Parathyroid adenoma (tissue), 2 donors: ENCODE data around the gene SBF2.

Source experiments
- H2AFZ ChIP-seq: fragments of 300-600 bp; sonication (generic); one replicate; pipeline ENCODE4 v1.7.0; 2017; ENCODE audit warnings: antibody characterized with exemption, mild to moderate bottlenecking
- H3K27ac ChIP-seq: fragments of 300-600 bp; sonication (generic); one replicate; pipeline ENCODE4 v1.7.0; 2017
- H3K27me3 ChIP-seq: fragments of 300-600 bp; sonication (generic); one replicate; pipeline ENCODE4 v1.7.0; 2017; ENCODE audit warnings: low read length; ENCODE audit not compliant: control insufficient read depth, insufficient read depth
- H3K36me3 ChIP-seq: fragments of 300-600 bp; sonication (generic); one replicate; pipeline ENCODE4 v1.7.0; 2017; ENCODE audit warnings: low read length; ENCODE audit not compliant: control insufficient read depth, insufficient read depth
- H3K4me1 ChIP-seq: fragments of 300-600 bp; sonication (generic); one replicate; pipeline ENCODE4 v1.7.0; 2017; ENCODE audit warnings: control low read depth
- H3K4me2 ChIP-seq: fragments of 300-600 bp; sonication (generic); one replicate; pipeline ENCODE4 v1.7.0; 2017; ENCODE audit warnings: low read length
- H3K4me3 ChIP-seq: fragments of 300-600 bp; sonication (generic); one replicate; pipeline ENCODE4 v1.7.0; 2017; ENCODE audit warnings: low read depth, low read length
- H3K79me2 ChIP-seq: fragments of 300-600 bp; sonication (generic); one replicate; pipeline ENCODE4 v1.7.0; 2017; ENCODE audit warnings: control low read depth
- H3K9ac ChIP-seq: fragments of 300-600 bp; sonication (generic); one replicate; pipeline ENCODE4 v1.7.0; 2017; ENCODE audit warnings: mild to moderate bottlenecking
- H3K9me3 ChIP-seq: fragments of 300-600 bp; sonication (generic); one replicate; pipeline ENCODE4 v1.7.0; 2017; ENCODE audit warnings: low read length; ENCODE audit not compliant: control insufficient read depth
- TF ChIP-seq, protein P1 (sequence below): fragments of 300-600 bp; sonication (generic); IDR thresholded peaks from one replicate; pipeline ENCODE4 v1.7.0; 2017; ENCODE audit warnings: antibody characterized with exemption, mild to moderate bottlenecking
- donor health status: primary hyperparathyroidism.

The SBF2 gene

DNA sequence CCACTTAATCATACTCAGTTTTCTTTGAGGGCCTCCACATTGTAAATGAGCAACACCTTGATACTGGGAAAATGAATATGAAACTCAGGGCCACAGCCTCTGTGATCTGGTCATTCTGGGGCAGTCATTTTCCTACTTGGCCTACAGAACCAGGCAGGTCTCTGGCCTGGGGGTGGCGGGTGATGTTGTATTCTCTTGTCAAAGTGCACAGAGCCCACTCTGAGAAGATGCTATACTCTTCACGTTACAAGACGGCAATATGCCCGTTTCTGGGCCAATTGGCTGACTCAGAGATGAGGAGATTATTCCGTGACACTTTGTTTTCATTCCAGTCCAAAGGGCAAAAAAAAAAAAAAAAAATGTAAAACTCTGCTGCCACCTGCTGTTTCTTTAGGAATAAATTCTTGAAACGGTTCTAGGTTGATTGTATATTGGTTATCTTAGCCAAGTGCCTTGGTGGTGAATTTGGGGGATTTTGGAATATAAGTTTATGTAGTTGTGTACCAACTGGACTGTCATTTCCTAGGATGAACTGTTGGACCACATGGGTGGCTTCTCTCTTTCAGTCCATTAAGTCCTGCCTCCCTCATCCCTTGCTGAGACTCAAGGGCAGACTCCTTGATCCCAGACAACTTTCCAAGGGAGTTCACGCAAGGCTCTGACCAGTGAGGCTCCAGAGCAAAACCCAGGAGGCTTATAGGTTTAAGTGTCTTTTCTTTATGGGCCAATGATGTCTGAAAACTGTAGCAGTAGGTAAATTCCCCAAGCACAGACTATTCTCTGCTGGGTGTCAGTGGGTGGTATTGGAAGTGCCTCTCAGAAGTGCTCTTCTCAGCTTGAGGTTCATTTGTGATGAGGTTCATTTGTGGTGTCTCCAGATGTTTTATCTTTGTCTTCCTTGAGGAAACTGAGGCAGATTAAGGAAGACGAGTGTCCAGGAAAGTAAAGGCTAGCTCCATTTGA lies 29.1 kb upstream of the SBF2 start:
- Histone ChIP-seq H3K36me3 (no peaks in the 10 kb centered on the region), H3K4me3 (no peak overlapping the region), H3K9me3 (no peaks in the 10 kb centered on the region), H3K79me2 (no peaks in the 10 kb centered on the region), H2AFZ (no peak overlapping the region), H3K27ac (no peak overlapping the region), H3K27me3 (no peaks in the 10 kb centered on the region), H3K4me1 (peaks cover 8% of the 10 kb centered on the region), H3K4me2 (peak overlapping the region; percentile 37), H3K9ac (no peak overlapping the region)
- TF ChIP-seq, protein P1, sequence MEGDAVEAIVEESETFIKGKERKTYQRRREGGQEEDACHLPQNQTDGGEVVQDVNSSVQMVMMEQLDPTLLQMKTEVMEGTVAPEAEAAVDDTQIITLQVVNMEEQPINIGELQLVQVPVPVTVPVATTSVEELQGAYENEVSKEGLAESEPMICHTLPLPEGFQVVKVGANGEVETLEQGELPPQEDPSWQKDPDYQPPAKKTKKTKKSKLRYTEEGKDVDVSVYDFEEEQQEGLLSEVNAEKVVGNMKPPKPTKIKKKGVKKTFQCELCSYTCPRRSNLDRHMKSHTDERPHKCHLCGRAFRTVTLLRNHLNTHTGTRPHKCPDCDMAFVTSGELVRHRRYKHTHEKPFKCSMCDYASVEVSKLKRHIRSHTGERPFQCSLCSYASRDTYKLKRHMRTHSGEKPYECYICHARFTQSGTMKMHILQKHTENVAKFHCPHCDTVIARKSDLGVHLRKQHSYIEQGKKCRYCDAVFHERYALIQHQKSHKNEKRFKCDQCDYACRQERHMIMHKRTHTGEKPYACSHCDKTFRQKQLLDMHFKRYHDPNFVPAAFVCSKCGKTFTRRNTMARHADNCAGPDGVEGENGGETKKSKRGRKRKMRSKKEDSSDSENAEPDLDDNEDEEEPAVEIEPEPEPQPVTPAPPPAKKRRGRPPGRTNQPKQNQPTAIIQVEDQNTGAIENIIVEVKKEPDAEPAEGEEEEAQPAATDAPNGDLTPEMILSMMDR = peak; percentile 49

DNA sequence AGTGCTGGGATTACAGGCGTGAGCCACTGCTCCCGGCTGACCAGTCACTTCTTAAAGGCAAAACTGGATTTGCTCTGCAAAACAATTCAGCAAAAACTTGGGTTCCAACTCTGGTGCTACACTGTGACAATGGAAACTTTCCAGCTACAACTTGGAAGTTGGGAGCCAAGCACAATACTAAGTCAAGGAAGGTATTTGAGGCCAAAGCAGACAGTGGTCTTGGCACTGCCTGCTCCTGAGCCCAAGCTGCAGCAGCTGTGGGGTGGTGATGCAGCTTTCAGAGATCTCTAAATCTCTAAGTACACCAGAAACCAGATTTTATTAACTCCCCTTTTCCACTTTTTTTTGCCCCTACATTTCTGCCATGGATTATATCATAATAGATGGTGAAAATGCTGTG lies 28.4 kb upstream of the SBF2 start:
- H3K79me2 ChIP-seq = no peaks in the 10 kb centered on the region
- no peak overlapping the region for H3K4me2 ChIP-seq
- peak overlapping the region; percentile 28 for H2AFZ ChIP-seq
- no peak overlapping the region for H3K9ac ChIP-seq
- TF ChIP-seq, protein P1 = no peak
- peaks cover 7% of the 10 kb centered on the region for H3K4me1 ChIP-seq
- H3K27ac ChIP-seq = no peak overlapping the region
- no peaks in the 10 kb centered on the region for H3K36me3 ChIP-seq
- no peaks in the 10 kb centered on the region for H3K27me3 ChIP-seq
- H3K4me3 ChIP-seq = no peak overlapping the region
- H3K9me3 ChIP-seq = no peaks in the 10 kb centered on the region

DNA sequence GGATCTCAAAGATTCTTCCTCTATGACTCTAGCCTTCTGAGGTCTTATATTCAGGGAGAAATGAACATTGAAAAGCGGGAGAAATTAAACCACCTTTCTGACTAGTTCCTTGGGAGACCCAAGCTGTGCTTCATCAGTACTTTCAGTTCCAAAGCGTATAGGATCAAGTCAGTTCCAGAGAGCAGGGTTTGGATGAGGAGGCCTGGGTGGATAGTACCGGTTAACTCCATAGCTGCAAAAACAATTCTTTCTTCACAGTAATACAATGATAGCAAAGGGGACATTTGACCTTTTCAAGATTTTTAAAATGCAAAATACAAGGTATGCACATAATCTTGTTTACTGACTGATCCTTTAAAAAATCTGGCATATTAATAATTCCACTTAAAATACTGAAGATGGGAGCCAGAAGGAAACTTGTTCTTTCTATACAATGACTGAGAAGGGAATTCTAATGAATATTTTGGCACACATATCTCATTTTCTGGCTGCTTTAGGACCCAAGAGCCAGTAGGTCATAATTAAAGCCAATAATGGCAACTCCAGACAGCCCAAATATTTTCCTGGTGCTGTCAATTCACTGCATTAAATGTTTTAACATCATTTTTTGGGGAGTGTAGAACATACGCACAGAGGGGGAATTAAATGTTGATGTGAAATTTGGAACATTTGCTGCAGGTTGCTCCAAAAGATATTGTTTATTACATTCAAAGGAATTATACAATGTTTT lies 26.9 kb upstream of the SBF2 start:
- no peaks in the 10 kb centered on the region for H3K36me3 ChIP-seq
- H3K9ac ChIP-seq = no peak overlapping the region
- no peaks in the 10 kb centered on the region for H3K27me3 ChIP-seq
- no peak overlapping the region for H3K4me3 ChIP-seq
- no peak overlapping the region for H3K4me2 ChIP-seq
- TF ChIP-seq, protein P1 = no peak
- H3K9me3 ChIP-seq = no peaks in the 10 kb centered on the region
- no peak overlapping the region for H3K27ac ChIP-seq
- no peaks in the 10 kb centered on the region for H3K79me2 ChIP-seq
- H3K4me1 ChIP-seq = peaks cover 5% of the 10 kb centered on the region
- H2AFZ ChIP-seq = no peak overlapping the region

DNA sequence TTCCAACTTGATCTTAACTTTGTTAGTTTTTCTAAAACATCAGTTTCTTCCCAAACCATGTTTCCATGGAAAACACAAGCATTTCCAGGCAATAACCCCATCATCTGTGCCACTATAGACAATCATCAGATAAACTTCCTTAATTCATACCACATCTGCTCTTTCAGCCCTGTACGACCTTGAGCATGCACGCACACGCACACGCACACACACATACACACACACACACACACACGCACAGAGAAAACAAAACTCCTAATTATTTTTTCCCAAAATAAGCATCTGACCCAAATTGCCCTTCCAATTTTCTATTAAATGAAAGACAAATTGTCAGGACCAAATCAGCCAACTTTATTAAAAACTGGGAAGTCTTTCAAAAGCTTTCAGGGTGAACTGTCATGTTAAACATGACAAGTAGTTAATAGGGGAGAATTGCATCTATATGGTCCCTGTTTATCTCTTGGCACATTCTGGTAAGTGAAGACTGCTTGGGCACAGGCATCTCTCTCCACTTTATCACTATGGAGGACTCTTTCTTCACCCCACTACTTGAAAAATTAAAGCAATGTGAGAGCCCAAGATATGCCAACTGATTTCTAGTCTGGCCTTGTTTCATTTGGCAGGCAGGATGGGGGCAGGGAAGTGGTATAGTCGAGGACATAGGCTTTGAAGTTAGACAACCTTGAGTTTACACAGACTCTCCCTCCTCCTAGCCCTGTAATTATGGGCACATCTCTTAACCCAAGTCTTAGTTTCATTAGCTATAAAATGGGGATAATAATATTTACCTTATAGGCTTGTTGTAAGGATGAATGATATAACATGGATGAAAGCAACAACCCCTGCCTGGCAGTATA lies 25.9 kb upstream of the SBF2 start:
- H3K4me3 ChIP-seq = no peak overlapping the region
- TF ChIP-seq, protein P1 = no peak
- H3K4me1 ChIP-seq = peaks cover 5% of the 10 kb centered on the region
- H3K27me3 ChIP-seq = no peaks in the 10 kb centered on the region
- no peaks in the 10 kb centered on the region for H3K9me3 ChIP-seq
- no peak overlapping the region for H3K9ac ChIP-seq
- no peak overlapping the region for H3K27ac ChIP-seq
- no peak overlapping the region for H3K4me2 ChIP-seq
- H3K36me3 ChIP-seq = no peaks in the 10 kb centered on the region
- H2AFZ ChIP-seq = no peak overlapping the region
- no peaks in the 10 kb centered on the region for H3K79me2 ChIP-seq
